GM21723 (cell line): ENCODE measurements around the gene DNAH5.
"Not testable (repeated sequence)": the region's sequence is repeated elsewhere in the genome, so short reads cannot be mapped to it uniquely, and the experiment has no call there.

ENCODE experiments used
- ATAC-seq: cut with Tn5 transposase; IDR thresholded peaks from one replicate; pipeline ENCODE4 v1.9.1; 2021; ENCODE audit warnings: mild to moderate bottlenecking, moderate library complexity; ENCODE audit not compliant: unreplicated experiment

The DNAH5 gene

GRCh38 chr5:13944560-13945199, at the start of gene DNAH5:
DNAH5 (minus strand) TSS chr5:13944688; CDS start chr5:13944438, 250 bp downstream.
- no peak for ATAC-seq

DNA sequence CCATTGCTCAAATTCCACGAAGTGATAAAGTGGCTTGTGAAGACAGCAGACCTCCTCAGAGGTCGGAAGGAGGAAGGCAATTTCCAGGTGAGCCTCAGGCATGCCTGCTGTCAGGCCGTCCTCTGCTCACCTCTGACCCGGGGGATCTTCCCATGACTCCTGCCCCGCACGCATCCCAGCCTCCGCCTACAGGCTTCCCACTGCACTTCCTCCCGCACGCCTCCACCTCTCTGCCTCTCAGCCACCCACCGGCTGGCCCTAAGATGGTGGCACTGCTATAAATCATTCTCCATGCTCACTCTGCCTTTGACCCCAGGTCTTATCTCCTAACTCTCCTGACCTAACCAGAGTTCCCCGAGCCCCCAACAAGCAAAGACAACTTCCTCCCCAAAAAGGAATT, 49.4 kb upstream of the DNAH5 start:
- no peak for ATAC-seq

DNA sequence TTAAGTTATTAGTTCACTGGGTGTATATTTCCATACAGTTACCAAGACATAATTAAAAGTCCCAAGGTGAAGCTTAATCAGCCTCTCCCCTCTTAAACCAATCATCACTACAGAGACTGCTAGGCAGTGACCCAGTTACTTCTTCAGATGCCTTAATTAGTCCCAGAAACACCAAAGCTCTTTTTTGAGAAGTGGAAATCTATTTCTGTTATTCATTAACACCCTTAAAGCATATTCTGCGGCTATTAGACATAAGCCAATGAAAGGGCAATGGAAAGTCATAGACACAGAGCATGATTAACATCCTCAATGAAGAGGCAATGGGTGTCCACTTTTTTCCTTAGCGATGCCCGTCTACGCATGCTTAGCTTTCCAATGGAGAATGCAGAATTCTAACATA, 48.3 kb upstream of the DNAH5 start:
- ATAC-seq, result no peak

GRCh38 chr5:13991365-13991764, 46.9 kb upstream of the DNAH5 start:
- no peak for ATAC-seq

DNA sequence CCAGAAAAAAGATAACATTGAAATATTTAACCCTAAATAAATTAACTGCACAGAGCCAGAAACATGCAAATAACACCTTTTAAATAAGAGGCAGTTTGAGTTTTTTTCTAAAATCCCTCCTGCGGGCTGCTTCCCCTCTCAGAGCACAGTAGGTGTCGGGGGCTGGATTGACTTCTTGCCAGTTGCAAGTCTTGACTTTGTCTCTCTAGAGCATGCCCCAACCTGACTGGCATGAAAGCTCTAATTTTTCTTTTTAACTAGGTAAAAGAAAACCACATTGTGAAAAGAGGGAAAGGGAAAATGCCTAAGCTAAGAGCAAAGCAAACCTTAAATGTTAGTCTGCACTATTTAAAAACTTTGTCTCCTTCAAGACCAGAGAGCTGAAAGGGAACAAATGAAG, 46.4 kb upstream of the DNAH5 start:
- no peak for ATAC-seq

GRCh38 chr5:13989832-13990231, 45.3 kb upstream of the DNAH5 start:
- no peak for ATAC-seq

GRCh38 chr5:13987843-13988464, 43.5 kb upstream of the DNAH5 start:
- ATAC-seq, result peak; percentile 73

DNA sequence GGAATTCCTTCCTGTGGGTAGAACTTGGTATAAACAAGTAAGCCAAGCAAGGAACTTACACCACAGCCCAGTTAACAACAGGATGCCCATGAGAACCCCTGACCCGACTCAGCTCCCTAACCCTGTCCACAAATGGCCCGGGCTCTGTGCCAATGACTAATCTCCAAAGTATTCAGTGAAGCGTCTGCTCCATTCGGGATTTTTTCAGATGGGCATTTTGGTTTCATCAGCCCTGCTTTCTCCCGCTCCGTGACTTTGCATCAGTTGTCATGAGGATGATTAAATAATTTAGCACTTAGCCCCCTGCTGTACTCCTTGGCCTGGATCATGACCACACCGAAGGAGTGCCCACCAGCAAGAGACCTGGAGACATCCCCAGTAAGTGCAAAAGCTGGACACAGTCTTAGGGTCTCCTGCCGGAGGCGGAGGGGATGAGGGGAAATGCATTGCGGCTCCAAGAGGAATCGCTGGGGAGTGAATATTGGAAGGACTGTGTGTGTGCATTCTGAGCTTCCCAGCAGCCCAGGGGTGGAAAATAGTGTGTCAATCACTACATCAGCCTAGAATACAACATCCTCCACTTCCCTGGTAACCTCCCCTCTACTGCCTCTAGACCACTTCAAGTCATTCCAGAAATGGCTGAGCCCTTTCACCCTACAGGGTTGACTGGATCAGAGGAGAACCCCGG, 41.4 kb upstream of the DNAH5 start:
- no peak for ATAC-seq

GRCh38 chr5:13984888-13985287, 40.4 kb upstream of the DNAH5 start:
- not testable (repeated sequence) for ATAC-seq

DNA sequence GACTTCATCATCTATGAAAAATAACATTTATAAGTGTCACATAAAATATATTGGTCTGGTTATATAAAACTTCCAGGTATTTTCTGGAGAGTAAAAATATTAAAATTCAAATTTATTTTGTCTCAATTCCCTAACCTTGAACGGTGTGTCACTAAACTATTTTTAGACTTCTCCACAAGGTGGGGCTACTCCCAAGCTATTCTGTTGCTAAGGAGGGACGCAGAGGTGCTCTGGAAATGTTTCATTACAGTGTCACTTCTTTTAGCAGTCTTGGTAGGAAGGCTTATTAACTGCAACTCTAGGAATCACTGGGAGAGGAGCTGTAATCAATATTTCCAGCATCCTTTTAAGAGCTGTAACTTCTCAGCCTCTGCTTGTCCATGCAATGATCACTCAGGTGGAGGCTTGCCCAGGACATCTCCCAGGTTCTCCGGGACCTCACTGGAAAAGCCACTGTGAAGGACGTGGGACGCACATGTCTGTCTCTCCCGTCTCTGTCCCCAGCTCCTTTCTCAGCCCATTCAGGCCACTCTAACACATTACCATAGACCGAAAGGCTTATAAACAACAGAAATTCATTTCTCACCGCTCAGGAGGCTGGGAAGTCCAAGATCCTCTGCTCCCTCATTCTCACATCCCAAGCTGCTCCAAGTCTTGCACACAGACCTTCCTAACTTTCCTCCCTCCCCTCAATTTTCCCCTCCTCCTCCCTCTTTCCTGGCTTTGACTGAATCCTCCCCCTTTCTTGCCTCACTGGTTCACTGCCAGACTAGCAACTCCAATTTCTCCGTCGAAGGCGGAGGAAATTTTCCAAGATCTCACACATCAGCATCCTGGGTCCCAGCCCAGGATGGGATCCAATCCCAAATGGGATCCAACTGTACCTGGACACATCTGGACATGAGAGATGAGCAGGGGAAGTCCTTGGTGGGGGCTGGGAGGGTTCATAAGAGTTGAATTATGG, 32.7 kb upstream of the DNAH5 start:
- no peak for ATAC-seq

GRCh38 chr5:13976223-13976622, 31.7 kb upstream of the DNAH5 start:
- ATAC-seq, result no peak

DNA sequence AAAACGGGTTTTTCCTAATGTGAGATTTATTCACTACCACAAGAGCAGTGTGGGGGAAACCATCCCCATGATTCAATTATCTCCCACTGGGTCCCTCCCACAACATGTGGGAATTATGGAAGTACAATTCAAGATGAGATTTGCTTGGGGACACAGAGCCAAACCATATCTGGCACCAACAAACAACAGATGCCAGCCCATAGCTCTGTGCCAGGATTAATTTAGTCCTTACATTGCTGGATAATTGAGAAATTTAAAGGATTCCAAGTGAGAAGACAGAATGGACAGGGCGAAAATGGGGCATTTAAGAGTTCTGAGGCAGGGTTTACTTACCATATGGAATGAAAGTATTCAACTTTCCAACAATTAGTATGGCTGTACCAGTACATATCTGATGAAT, 30.8 kb upstream of the DNAH5 start:
- ATAC-seq, result no peak

- ATAC-seq, result no peak
Observed at GRCh38 chr5:13973724-13974123, 29.2 kb upstream of the DNAH5 start.

- ATAC-seq, result no peak
Observed at GRCh38 chr5:13972029-13972428, 27.5 kb upstream of the DNAH5 start.

DNA sequence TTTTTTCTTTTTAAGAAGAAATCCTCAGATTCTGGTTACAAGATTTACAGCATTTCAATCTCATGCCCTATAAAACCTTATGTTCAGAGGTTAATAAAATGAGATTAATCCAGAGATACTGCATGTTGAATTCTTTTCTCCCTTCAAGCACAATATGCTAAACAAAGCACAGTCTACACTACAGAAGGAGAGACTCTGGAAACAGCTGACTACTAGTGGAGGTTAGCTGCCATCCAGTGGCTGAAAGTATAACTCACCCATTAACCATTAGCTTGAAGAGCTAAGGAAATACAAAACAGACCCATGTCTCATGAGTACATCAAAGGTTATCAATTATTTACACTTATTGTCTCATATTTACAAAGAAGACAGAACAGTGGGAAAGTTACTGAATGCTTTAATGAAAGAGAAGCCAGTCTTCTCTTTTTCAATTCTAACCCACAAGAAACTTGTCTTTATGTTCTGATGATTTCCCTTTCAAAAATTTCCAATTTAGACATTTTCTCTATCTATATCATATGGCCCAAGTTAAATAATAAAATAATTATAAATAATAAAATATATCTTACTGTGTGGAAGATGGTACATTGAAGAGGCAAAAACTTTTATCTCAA, 12.7 kb upstream of the DNAH5 start:
- ATAC-seq, result peak; percentile 84

- ATAC-seq, result no peak
Observed at GRCh38 chr5:13956471-13956870, 12.0 kb upstream of the DNAH5 start.

DNA sequence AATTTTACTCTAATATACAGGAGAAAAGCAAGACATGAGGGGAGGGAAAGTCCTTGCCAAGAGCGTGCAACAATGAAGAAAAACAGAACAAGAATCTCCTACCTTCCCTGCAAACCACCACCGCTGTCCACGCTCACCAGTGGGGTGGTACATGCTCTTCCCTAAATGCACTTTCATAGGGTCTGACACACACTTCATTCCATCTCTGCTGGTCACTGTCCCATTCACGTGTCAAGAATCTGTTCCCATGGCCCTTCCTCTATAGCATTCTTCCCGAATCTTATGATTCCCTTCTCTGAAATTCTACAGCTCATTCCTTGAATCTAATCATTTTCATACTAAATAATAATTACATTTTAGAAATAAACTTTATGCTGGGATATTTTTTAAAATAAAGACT, 11.4 kb upstream of the DNAH5 start:
- ATAC-seq, result no peak

DNA sequence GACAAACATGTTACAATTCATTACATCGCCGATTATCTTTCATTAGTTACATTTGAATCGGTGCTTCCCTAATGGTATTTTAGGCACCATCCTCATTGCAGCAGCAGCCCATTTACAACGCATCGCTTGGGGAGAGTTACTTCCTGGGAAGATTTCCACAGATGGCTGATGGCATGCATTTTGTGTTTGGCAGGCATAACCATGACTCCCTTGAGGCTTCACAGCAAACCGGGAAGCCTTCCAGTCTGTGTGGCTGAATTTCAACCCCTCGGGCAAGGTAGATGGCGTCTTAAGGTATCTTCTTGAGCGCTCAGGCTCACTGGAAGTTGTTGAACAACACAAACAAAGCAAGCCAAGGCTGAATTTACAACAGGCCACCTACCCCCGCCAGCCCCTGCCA, 1.6 kb upstream of the DNAH5 start:
- no peak for ATAC-seq

GRCh38 chr5:13945271-13945670, 783 bp upstream of the DNAH5 start:
- ATAC-seq, result no peak

GRCh38 chr5:13943676-13944075, 812 bp downstream of the DNAH5 start:
- no peak for ATAC-seq

DNA sequence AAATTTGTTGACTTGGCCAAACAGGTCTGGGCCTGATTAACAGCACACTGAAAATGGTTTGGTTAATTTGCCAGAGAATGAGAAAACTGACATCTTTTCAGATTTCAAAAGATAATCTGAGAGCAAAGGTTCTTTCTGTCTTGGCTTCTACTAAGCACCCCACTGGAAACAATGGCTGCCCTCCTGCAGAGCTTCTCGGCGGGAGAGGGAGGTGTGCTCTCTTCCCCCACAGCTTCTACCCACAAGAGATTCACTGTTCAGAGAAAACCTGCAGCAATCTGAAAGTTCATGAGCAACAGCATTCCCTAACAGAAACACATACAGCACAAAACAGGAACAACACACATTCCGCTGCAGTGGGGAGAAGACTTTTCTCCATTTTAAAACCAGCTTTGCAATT, 3.0 kb downstream of the DNAH5 start:
- no peak for ATAC-seq
